Neural cell (in vitro differentiated cells): Measurements from ENCODE around the gene CYP4F3.

Experiments
- TF ChIP-seq, protein P1 (sequence below): IDR thresholded peaks from 2 replicates; pipeline ENCODE4 v1.6.1; 2012; ENCODE audit warnings: borderline replicate concordance
- TF ChIP-seq, protein P2 (sequence below): fragments of 450-650 bp; IDR thresholded peaks from 2 replicates; pipeline ENCODE4 v1.5.1; 2014; ENCODE audit warnings: antibody characterized with exemption, mild to moderate bottlenecking, moderate library complexity; ENCODE audit not compliant: poor library complexity, severe bottlenecking

DNA sequence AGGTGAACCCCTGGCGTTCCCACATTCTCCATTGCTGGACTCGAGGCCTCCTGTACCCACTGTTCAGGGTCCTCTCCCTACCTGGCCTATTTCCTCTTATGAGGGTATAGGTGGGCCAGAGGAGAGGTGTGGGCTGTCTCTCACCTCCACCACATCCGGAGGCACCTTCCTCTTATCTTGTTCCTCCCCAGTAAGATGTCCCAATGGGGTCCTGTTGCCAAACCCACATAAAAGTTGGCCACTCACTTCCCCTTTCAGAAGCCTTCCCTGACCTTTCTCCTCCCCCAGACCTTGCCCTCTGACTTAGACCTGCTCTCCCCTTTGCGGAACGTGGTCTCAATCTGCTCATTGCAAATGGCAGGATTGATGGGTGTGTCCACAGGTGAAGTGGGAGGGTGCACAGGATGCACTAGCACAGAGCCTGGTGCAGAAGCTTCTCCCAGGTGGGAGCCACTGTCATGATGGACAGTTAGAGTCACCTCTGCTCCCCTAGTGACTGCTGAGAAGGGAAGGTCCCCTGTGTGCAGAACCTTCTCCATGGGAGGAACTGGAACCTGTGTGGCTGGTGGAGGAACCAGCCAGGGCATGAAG lies 1.3 kb downstream of the CYP4F3 start:
- TF ChIP-seq, protein P1, sequence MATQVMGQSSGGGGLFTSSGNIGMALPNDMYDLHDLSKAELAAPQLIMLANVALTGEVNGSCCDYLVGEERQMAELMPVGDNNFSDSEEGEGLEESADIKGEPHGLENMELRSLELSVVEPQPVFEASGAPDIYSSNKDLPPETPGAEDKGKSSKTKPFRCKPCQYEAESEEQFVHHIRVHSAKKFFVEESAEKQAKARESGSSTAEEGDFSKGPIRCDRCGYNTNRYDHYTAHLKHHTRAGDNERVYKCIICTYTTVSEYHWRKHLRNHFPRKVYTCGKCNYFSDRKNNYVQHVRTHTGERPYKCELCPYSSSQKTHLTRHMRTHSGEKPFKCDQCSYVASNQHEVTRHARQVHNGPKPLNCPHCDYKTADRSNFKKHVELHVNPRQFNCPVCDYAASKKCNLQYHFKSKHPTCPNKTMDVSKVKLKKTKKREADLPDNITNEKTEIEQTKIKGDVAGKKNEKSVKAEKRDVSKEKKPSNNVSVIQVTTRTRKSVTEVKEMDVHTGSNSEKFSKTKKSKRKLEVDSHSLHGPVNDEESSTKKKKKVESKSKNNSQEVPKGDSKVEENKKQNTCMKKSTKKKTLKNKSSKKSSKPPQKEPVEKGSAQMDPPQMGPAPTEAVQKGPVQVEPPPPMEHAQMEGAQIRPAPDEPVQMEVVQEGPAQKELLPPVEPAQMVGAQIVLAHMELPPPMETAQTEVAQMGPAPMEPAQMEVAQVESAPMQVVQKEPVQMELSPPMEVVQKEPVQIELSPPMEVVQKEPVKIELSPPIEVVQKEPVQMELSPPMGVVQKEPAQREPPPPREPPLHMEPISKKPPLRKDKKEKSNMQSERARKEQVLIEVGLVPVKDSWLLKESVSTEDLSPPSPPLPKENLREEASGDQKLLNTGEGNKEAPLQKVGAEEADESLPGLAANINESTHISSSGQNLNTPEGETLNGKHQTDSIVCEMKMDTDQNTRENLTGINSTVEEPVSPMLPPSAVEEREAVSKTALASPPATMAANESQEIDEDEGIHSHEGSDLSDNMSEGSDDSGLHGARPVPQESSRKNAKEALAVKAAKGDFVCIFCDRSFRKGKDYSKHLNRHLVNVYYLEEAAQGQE, result no peak
- TF ChIP-seq, protein P2, sequence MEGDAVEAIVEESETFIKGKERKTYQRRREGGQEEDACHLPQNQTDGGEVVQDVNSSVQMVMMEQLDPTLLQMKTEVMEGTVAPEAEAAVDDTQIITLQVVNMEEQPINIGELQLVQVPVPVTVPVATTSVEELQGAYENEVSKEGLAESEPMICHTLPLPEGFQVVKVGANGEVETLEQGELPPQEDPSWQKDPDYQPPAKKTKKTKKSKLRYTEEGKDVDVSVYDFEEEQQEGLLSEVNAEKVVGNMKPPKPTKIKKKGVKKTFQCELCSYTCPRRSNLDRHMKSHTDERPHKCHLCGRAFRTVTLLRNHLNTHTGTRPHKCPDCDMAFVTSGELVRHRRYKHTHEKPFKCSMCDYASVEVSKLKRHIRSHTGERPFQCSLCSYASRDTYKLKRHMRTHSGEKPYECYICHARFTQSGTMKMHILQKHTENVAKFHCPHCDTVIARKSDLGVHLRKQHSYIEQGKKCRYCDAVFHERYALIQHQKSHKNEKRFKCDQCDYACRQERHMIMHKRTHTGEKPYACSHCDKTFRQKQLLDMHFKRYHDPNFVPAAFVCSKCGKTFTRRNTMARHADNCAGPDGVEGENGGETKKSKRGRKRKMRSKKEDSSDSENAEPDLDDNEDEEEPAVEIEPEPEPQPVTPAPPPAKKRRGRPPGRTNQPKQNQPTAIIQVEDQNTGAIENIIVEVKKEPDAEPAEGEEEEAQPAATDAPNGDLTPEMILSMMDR, result no peak
